GM21390 (cell line): Measurements from ENCODE around the gene GALNTL6.
"Not testable (repeated sequence)": the region's sequence is repeated elsewhere in the genome, so short reads cannot be mapped to it uniquely, and the experiment has no call there.

Experiments used
- ATAC-seq: cut with Tn5 transposase; IDR thresholded peaks from one replicate; pipeline ENCODE4 v1.9.1; 2021; ENCODE audit not compliant: unreplicated experiment

GALNTL6 gene

DNA sequence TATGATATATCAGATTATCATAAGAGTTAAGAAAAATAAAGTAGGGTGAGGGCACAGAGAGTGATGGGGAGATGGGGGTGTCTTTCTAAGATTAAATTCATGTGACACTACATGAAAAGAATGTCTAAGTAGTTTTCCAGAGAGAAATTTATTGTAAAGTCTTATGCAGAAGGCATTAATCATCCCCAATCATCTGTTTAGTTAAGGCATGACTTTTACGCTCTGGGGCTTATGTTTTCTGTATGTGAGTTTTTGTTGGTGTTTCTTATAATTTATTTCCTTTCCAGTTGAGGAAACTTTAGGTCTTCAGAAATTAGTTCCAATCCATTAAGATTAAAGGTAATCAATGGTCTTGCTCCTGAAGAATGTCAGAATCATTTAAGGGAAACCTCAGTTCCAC lies 972.4 kb downstream of the GALNTL6 start:
- no peak for ATAC-seq

DNA sequence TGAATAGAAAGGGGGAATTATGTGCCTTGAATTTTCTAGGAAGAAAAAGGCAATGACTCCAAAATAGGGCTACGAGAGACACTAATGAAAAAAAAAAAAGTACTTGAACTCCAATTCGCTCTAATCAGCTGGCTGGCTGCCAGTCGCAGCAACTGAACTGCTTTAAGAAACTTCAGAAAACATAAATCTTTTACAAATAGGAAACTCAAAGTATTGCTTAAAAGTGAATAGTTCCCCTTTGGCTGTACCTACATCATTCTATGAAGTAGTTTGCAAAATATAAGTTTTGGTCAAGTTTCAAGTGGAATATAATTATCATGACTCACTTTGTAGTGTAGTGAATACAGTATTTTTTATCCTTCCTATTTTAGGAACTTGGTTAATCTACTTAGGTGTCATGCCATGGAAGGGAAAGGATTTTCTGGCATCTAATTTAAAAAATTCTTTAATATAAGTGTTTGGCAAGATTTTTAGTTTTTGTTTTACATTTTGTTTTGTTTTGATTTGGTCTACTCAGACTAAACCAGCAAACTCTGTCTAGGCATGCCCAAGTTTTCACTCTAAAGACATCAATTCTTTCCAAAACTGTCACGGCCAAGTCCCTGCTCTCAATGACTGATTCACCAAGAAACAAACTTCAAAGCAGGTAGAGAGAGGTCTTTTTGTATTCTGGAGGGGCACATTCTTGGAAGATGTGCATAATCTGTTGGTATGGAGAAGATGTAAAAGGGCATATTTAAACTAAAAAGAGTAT lies 973.0 kb downstream of the GALNTL6 start:
- ATAC-seq: no peak

DNA sequence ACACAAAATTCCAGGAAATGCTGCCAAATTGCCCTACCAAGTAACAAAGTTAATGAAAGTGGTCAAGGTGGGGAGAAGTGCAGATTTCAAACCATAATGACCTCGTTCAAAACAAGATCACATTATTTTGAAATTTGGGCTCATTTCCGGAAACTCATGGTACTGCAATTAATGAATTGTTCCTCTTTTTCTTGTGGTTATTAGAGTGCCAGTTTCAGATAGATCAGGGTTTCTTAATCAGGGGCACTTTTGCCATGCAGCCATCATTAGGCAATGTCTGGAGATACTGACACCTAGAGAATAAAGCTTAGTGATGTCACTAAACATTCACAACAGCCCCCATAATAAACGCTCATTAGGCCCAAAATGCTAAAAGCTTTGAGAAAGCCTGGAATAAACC lies 973.9 kb downstream of the GALNTL6 start:
- peak; percentile 50 for ATAC-seq

DNA sequence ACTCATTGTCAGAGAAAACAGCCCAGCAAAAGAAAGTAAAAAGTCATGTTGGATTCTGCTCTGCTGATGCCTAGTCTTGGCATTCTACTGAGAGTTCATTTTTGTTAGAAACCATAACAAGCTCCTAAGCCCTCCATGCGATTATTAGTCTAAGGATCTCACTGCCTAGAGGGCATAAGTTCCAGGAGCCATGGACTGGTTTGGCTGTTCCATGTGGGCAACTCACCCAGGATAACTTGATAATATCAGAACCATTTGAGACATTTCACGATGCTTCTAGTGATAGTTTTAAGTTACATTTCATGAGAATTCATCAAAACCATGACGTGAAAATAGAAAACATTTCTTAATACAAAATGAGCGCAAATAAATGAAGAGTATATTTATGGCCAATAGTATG lies 978.6 kb downstream of the GALNTL6 start:
- ATAC-seq: no peak

DNA sequence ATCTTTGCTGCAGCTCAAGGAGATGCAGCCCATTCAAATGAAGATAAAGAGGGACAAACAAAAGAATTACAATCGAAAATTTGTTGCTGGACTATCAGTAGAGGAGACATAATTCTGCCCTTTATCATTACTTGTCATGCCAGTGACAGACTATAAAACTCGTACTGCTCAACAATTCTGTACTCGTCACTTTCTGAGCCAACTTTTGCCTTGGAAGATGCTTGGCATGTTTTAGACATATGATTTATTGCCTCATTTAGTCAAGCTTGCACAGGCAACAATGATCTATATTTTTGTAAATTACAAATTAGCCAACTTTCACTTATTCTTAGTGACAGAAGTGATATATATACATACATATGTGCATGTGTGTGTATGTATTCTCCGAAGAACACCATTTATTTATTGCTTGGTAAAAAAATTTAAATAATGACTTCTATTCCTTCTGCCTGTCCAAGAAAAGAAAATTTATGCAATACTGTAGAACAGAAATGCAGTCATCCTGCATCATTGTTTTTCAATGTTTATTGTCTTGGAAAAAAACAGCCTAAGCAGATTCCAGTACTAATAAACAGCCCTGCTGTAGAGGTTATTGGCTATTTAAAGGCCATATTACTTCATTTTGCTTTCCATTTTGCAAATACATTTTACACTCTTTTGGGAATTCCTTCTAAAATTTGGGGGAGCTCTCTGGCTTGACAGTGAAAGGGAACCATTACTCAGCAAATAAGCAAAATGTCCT lies 980.5 kb downstream of the GALNTL6 start:
- no peak for ATAC-seq

DNA sequence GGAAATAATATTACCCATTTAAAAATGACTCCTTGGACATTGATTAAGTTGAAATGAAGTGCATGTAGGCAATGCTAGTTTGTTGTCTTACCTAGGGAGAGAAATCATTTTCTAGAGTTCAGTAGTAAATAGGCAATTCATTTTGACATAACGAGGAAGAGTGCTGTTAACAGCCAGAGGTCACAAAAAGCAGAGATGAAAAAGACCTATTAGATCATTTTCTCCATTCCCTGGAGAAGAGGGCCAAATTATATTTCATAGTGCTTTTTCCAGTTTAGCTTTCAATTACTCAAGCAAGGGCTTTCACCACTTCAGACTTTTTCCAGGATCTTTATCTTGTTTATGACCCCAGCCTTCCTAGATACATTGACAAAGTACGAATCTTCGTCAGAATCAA lies 981.1 kb downstream of the GALNTL6 start:
- no peak for ATAC-seq

DNA sequence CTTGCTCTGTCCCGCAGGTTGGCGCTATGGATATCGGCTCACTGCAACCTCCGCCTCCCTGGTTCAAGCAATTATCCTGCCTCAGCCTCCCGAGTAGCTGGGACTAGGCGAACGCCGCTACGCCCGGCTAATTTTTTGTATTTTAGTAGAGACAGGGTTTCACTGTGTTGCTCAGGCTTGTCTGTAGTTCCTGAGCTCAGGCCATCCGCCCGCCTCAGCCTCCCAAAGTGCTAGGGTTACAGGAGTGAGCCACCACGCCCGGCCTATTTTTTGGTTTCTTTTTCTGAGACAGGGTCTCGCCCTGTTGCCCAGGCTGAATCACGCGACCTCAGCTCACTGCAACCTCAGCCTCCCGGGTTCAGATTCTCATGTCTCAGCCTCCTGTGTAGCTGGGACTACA lies 984.1 kb downstream of the GALNTL6 start:
- not testable (repeated sequence) for ATAC-seq

DNA sequence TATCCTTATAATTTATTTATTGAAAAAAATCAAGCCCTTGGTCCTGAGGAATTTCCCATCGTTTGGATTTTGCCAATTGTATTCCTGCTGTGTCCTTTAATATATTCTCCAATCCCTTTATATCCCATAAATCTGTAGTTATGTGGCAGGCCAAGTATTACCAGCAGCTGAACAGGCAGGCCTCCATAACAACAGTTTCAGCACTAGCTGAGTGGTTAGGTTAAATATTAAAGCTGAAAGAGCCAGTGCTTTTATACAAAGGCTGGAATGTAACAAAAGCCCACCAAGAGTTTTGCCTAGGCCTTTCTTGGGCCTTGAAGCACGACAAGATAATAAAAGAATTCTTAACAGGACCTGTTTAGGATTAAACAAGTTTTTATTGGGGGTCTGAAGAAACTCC lies 988.8 kb downstream of the GALNTL6 start:
- no peak for ATAC-seq

DNA sequence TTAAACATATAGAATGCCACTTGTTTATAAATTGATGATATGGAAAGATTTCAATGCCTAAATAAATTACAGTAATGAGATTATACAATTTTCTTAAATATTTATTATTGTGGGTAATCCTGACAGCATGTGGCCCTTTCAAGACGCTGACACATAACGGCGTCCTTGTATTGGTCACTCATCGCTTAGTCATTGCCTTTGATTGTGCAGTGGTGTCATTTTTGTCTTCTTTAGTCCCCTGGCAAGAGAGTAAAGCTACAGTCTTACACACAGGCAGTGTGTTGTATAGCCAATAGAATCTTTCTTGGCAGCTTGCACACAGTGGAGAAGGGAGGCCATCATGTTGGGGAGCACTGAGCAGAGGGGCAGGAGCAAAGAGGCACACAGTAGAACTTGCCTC lies 993.6 kb downstream of the GALNTL6 start:
- no peak for ATAC-seq

DNA sequence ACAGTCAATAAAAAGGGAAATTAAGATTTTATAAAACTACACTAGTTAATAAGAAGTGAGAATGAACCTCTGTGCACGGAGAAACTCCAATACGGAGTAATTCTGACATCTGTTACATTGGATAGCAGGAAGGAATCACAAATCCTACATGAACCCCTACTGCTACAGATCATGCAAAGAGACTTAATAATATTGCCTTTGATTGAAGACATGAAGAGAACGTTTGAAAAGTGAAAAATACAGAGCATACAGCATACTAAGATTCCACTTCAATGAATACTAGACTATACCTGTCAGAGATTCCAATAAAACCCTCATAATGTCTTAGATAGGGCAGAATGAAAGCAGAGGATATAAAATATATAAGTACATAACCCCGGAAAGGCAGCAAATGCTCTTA lies 995.0 kb downstream of the GALNTL6 start:
- no peak for ATAC-seq

DNA sequence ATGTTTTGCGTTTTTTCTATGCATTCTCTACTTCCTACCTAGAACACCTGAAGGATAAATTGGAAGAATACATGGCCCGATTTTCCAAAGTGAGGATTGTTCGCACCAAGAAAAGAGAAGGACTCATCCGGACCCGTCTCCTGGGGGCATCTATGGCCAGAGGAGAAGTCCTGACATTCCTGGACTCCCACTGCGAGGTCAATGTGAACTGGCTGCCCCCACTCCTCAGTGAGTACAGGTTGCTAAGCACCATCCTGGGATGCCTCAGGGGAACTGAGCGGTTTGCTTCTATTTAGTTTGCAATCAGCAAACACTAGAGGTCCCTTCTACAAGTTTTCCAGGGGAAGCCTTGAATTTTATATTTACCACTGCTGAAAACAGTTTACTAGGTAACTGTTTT lies 996.1 kb downstream of the GALNTL6 start:
- ATAC-seq: no peak

DNA sequence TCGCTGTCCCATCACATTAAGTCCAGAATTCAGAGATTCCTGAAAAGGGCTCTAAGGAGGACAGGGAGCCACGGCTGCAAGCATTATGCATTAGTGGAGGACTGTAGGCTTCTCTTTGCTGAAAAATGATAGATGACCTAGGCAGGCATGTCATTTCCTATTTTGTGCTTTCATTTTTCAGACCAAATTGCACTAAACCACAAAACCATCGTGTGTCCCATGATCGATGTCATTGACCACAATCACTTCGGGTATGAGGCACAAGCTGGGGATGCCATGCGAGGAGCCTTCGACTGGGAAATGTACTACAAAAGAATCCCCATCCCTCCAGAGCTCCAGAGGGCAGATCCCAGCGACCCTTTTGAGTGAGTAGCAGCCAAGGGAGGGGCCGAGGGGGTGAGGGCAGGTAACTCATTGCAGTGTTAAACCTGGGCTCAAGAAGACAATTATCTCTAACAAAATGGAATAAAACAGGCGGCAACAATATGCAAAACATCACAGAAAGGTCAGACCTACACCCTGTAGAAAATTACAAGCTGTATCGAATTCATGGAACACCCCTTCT lies 1000.2 kb downstream of the GALNTL6 start:
- peak; percentile 89 for ATAC-seq

DNA sequence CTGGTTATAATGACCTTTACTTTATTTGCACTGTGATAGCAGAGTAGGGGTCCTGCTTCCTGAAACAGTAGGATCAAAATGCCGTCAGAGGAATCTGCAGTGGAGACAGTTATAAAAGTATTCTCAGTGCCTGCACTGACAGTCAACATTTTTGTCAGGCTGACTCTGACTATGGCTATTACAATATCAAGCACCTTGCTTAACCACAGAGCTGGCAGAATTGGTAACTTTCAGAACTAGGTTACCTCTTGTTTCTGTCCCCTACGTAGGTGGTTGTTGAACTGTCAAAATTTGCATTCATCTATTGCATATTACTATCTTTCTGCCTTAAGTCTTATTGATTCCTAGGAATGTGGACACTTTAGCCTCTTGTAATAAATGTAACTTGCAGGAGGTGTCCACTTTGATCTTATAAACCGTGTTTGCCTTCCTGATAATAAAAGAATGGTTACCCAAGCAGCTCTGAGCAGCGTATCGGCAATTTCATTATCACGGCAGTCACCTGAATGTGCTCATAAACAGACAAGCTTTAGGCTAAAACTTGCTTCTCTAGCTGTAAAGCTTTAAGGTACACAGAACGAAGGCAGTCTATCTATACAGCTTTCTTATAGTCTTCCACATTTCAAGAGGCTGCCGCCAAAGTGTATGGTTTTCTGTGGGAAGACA lies 1002.4 kb downstream of the GALNTL6 start:
- ATAC-seq: no peak

DNA sequence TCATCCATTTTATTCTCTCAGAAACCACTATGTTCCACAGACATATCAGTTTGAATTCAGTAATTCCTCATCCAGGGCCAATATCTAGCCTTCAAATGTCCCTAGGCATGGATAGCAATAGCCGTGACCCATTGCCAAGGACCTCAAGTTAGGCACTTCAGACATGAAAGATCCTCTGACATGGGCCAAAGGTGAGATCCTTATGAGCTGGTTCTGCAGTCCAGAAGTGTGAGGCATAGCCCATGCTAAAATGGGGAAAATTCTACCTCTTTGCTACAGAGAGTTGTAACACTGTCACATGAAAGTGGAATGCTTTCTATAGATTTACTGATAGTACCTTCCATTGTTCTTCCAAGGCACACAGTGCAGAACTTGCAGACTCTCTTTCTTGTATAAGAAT lies 1005.7 kb downstream of the GALNTL6 start:
- ATAC-seq: no peak

DNA sequence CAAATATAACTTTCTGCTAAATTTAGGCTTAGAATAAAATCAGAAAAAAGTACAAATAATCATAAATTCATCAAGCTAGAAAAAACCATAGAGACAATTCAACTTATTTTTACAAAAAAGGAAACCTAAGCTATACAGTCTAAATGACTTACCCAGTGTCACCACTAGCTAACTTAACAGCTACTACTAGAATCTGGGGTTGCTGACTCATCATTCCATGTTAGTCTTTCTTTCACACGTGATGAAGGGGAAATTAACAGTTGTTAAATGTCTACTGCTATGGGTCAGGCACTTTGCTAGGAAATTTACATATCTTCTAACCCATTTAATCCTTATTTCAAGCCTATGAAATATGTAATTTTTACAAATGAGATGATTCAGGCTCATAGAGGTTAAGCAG lies 1006.1 kb downstream of the GALNTL6 start:
- ATAC-seq: no peak

DNA sequence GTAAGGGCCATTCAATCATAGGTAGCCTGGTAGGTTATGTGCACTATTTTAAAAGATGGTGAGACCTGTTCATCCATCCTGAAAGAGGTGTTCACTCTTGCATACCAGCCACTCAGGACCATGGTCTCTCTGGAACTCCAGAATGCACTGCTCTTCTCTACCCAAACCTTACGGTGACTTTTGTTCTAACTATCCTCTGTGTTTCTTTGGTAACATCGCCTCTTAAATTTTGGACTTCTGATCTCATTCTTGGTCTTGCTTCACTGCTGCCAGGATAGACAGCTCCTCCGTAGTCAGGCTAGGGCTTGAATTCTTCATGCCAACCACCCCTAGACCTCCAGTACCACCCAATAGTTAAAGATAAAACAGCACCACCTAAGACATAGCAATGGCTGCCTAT lies 1009.1 kb downstream of the GALNTL6 start:
- ATAC-seq: no peak

DNA sequence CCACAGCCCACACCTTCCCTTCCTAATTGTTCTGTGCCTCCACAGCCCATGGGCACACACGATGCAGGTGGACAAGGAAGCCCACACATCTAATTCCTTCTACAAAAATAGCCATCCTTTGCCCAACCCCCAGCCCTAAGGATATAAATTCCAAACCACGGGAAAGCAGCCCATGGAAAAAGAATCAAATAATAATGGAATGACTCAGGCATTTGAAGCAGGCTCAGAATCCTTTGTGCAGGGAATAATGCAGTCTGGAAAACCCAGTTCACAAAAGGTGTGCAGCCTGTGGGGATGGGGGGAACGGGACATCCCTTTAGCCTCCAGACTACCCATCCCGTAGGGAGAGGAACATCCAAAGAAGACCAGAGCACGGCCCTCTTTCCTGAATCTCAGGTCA lies 1013.1 kb downstream of the GALNTL6 start:
- no peak for ATAC-seq

DNA sequence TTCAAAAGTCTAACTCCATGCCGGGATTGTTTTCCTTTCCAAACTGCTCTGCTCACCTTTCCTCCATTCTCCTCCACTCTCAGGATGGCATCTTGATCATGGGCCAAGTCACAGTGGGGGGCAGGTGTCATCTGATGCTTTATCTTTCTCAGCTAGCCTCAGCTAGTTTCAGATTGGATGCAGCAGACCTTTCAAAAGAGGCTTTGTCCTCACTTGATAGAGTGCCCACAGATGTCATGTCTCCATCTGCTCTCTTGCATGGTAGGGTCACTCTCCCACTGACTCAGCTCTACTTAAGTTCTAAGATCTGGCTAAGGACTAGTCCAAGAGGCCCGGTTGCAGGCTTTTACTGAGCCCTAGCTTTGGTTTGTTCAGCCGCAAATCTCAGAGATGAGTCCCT lies 1013.7 kb downstream of the GALNTL6 start:
- ATAC-seq: no peak

DNA sequence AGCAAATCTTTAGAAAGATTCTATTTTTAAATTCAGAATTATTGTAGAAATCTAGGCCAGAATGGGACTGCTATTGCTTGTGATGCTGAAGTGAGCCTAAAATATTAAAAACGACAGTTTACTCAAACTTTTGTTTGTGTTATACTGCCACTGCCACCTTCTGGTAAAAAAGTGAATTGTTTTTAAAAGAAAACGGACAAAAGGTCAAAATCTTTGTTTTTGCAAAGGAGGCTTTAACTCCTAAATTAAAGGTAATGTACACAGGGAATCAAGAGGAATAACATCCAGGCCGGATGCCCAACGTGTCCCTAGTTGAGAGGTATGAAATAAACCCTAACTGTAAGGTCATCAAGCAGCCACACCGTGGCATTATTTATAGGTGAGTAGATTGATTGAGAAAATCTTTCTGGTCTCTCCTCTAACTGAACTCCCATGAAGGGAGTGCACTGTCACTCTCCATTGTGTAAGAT lies 1017.1 kb downstream of the GALNTL6 start:
- no peak for ATAC-seq

DNA sequence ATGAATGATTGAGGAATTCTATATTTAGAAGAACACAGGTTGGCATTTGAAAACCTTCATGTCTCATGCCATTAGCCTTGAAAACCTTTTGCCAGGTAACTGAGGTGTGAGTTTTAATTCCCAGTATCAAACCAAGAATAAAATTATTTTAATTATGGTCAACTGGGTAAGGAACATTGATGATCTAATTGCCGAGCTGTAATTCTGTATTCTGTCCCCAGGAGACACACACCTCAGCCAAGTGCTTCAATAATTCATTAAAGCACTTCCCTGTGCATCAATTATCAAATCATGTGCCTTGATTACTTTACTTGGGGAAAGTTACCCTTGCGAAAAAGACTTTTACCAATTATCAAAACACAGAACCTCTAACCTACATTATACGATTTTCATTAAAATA lies 1023.5 kb downstream of the GALNTL6 start:
- no peak for ATAC-seq

DNA sequence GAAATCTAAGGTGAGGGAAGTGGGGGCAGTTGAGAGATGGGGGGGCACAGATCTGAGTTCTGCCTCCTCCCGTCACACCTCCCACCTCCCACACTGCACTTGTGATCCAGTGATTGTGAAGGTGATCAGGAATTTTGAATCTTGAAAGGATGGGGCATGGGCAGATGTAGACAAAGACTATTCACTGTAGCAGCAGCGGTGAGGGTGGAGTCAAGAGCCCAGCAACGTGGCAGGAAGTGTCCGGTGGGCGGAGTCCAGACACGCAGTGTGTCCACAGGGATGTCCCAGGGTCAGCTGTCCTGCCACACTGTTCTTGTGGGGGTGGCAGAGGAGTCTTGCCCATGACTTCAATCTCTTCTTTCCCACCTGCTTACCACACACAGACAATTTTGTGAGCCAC lies 1024.9 kb downstream of the GALNTL6 start:
- ATAC-seq: no peak

DNA sequence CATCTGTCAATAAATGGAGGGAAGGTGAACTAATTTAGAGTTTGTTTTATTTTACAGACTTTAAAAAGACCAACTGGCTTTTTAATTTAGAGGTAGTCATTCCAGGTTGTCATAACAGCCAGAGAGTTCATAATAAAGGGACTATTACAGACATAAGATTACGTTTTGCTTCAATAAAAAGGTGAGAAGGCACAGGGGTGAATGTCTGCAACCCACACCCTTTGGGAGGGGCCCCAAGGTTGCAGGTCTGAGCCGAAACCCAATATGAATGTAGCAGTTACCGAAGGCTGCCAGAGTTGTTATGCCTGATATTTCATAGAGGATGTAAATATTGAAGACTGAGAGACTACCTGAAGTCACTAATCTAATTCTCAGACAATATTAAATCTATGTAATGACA lies 1025.7 kb downstream of the GALNTL6 start:
- ATAC-seq: no peak
